Activated T-cell treated with anti-CD3 and anti-CD28 coated beads for 4 hours (primary cell): Measurements from ENCODE around the gene ZFAND5.

Experiments
- DNase-seq: peaks from one replicate; pipeline ENCODE4 v3.0.0-alpha.2; 2020

Gene ZFAND5

DNA sequence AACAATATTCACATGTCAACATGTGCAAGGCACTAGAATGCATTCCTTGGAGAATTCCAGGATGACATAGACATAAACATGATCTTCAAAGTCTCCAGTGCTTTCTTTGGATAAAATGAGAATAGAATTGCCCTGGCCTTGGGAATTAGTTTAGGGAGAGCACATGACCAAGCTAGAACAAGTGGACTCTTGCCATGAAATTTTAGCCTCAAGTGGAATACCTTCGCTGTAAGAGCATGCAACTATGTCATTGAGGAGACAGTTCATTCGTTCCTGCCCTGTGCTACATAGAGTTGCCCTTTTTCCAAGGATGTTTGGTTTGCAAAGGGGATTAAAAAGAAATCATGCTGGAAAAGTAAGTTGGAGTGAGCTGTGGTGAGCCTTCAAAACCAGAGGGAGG is 42.7 kb downstream of the ZFAND5 start:
- no peak for DNase-seq

DNA sequence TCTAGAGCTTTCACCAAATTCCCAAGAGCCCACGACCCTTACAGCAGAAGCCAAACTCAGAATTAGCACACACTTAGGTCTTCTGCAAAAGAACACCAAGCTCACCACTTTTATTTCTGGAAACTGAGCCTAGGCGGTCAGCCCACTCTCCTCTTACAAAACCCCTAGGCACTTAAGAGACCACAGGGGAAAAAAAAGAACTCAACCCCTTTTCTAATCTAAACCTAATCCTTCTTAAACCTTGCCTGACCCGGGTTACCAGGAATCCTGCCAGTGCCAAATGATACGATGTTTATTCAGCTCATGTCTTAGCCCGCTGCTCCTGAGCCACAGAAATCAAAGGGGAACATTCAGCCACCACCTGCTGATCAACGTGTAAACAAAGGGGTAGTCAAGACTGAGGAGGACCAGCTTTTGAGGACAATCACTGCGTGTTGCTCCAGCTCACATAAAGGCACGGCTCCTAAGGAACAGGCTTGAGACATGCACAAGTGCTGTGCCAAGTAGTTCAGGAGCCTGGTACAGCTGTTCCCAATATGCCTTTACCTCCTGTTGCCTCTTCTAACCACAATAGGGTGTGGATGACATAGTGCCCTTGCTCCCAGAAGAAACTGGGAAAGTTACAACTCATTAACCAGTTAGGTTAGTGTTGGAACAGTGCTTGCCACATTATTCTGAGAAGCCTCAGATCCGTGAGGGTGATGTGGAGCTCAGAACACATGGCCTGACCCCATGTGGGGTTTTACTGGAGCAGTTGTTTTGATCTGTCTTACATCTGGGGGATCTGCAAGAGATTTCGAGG is 49.3 kb downstream of the ZFAND5 start:
- DNase-seq: no peak

DNA sequence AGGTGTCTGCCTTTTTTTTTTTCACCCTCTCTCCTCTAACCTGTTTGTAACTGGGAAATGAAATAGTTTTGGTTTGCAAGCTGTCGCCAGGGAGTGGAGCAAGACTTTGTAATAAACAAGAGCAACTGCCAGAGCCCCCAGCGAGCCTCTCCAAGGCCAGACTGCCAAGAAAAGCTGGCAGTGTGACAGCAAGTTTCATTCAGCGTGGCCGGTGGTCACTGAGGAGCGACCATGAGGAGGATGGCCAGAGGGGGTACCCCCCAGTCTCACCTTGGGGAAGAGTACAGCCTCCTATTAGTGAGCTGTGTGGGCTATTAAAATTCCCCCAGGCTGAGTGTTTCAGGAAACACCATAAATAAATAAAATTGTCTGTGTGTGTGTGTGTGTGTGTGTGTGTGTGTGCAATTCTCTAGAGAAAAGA is 49.9 kb downstream of the ZFAND5 start:
- no peak for DNase-seq

DNA sequence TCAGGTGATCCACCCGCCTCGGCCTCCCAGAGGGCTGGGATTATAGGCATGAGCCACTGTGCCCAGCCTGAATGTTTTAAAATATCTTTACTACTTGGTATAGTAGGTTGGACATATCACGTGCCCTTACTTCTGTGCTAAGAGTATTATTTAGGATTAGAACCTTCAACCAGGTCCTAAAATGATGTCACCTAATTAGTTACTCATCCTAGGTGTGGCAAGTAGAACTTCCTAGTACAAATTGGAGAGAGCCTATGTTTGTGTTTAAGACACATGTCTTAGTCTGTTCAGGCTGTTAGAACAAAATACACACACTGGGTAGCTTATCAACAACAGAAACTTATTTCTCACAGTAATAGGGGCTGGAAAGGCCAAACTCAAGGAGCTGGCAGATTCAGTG is 51.5 kb downstream of the ZFAND5 start:
- no peak for DNase-seq

DNA sequence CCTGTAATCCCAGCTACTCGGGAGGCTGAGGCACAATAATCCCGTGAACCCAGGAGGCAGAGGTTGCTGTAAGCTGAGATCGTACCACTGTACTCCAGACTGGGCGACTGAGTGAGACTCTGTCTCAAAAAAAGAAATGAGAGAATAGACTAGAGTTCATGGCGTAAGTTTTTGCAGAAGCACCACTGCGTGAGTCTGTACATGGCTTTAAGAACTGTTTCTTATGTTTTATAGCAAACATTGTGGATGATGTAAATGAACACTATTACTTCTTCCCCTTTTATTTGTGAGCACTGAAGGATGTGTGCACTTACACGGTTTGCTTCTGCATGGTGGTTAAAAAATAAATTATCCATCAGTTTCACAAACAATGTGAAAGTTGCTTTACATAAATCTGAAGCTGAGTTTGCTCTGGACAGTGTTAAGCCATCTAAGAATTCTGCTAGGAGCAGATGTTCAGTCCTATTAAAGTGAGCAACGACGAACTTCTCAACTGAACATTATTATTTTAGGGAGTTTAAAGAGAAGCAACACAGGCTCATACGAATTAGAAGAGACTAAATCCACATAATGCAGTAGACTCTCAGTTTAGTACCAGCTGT is 52.5 kb downstream of the ZFAND5 start:
- DNase-seq: no peak

DNA sequence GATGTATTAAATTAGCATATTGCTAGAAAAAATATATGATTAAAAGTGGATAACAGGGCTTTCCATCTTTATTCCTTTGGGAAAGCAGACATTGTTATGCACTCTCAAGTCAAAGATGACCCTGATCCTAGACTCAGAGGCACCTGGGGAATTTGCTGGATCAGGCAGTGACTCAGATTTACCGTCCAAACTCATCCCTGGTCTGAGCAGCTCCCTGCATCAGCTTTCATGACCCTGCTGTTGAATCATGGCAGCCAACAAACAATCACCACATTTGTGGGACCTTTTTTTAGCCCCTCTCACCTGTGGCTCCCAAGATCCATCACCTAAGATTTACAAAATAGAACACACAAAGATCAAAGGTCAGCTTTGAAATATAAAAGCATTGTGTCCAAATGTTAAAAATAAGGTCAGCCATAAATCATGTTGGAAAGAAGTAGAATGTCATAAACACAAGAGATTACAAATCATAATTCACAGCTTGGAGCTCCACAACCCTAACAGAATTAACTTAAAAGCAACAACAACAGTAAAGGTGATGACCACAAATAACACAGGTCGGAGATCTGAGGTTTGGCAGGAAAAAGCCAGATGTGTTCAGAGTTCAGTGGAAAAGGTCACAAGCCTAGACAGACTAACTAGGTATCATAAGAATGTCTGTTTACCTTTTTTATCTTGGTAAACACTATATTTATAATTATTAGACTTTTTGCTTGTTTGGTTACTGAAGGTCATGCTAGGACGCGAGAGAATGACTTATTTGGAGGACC is 55.5 kb downstream of the ZFAND5 start:
- no peak for DNase-seq

DNA sequence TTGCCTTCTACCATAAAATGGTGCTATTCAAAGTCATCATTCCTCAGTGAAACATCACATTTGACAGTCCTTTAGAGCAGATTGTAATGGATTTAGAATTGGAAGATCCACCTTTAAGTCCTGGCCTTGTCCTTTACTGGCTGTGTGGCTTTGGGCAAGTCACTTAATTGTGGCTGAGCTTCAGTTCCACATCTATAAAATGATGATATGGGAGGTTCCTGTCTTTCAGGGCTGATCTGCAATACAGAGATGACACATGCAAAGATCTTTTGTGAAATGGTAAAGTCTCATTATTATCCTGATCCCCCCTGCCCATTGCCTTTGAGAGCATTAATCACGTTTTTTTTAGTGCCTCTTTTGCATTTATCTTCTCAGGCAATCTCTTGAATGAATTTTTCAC is 58.2 kb downstream of the ZFAND5 start:
- DNase-seq: no peak

DNA sequence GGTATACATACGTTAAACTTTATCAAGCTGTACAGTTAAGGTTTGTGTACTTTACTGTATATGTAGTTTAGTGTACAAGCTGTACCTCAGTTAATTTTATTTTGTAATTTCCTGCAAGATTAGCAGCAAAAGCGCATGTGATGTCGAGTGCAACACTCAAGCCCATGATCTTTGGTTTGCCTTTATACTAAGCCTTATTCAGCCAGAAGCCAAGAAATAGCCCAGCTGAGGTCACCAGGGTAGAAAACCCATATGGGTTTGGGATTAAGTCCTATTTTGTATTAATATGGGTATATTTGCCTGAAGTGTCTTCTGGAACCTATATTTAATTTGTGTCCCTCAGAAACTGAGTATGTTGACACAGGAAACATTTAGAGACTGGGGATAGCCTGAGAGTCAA is 59.3 kb downstream of the ZFAND5 start:
- no peak for DNase-seq

DNA sequence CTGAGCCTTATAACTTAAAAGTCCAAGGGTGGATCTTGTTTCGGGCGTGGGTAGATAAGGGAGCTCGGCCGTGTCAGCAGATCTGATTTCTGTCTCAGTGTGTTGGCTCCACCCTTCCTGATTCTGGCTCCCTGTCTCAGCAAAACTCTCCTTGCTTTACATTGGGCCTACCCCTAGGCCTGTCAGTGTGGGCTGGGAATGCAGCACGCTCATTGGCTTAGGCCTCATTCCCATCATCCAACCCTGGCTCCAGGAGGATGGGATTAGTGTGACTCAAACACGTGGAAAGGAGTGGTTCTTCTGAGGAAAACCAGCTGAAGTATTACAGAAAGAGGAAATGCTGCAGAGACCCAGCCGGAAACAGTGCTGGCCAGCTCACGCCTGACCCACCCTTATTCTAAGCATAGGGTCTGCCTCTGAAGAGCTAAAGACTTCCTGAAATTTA is 59.9 kb downstream of the ZFAND5 start:
- no peak for DNase-seq

DNA sequence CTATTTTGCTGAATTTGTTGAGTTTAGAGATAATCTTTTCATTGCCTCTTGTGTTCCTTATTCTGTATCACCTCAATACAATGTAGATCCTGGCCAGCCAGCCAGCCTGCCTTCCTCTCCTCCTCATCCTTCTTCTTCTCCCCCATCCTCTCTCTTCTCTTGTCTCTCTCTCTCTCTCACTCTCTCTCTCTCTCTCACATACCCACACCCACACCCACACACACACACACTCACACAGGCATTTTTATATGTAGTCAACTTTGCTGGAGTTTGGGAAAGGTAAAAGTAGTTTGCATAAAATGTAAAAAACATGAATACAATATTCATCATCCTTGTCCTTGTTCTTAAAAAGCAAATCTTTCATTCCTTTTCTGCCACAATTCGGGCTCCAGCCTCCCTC is 60.5 kb downstream of the ZFAND5 start:
- DNase-seq: no peak
